CD4-positive, alpha-beta T cell (primary cell): ENCODE data around the gene NTRK1. TPM values are rescaled to one million over a fixed set of nuclear protein-coding genes. Genes with fewer than 3 reads are reported as not detected.

ENCODE experiments used
- ATAC-seq: fragments of 200-7000 bp; cut with Tn5 transposase; one replicate; pipeline ENCODE4 v1.10.0; 2022; ENCODE audit warnings: mild to moderate bottlenecking; ENCODE audit not compliant: poor library complexity
- CTCF ChIA-PET: fragments of 350-600 bp; sonication (Branson Sonifier 250); formaldehyde crosslinking; loops from one replicate; lab custom pipeline; 2021; ENCODE audit warnings: antibody characterized with exemption, inconsistent platforms; lab: Charles Lee
- POLR2A ChIA-PET: fragments of 350-600 bp; sonication (Branson Sonifier 250); formaldehyde crosslinking; loops from one replicate; lab custom pipeline; 2021; ENCODE audit warnings: antibody characterized with exemption, inconsistent platforms; lab: Charles Lee
- DNase-seq, 14 experiments: peaks; one replicate each; pipeline ENCODE4 v3.0.0-alpha.2; 2013 to 2020; ENCODE audit warnings: mixed read lengths in 2 of 14
- H3K27ac ChIP-seq, 2 donors: one replicate each; pipeline versions ENCODE4 v1.5.1 to v1.7.0; 2013; ENCODE audit warnings: low read length in 2 of 2, low read depth in 1 of 2, mild to moderate bottlenecking in 1 of 2
- H3K27me3 ChIP-seq, 2 experiments: 1 replicate in 1 of 2; 2 replicates in 1 of 2; pipeline versions ENCODE4 v1.6.1 to v1.7.0; 2013; ENCODE audit warnings: low read length in 2 of 2, control low read depth in 1 of 2, mild to moderate bottlenecking in 1 of 2, moderate library complexity in 1 of 2; ENCODE audit not compliant: insufficient read depth in 2 of 2, control insufficient read depth in 1 of 2
- H3K36me3 ChIP-seq: one replicate; pipeline ENCODE4 v1.6.1; 2013; ENCODE audit warnings: low read length, control low read depth; ENCODE audit not compliant: insufficient read depth
- H3K4me1 ChIP-seq: one replicate; pipeline ENCODE4 v1.6.1; 2013; ENCODE audit warnings: low read length, control low read depth; ENCODE audit not compliant: insufficient read depth
- H3K4me3 ChIP-seq: one replicate; pipeline ENCODE4 v1.5.1; 2013; ENCODE audit warnings: mild to moderate bottlenecking, low read length, moderate library complexity
- H3K9me3 ChIP-seq, 2 experiments: 1 replicate in 1 of 2; 2 replicates in 1 of 2; pipeline versions ENCODE4 v1.6.1 to v1.7.0; 2013; ENCODE audit warnings: low read length in 2 of 2, mild to moderate bottlenecking in 2 of 2, control low read depth in 1 of 2, moderate library complexity in 1 of 2; ENCODE audit not compliant: control insufficient read depth in 1 of 2, insufficient read depth in 1 of 2
- H3K27ac Mint-ChIP-seq: one replicate; pipeline ENCODE4 v1.8.0; 2020; ENCODE audit warnings: mixed read lengths
- H3K27me3 Mint-ChIP-seq: one replicate; pipeline ENCODE4 v1.8.0; 2021; ENCODE audit warnings: mixed read lengths
- H3K36me3 Mint-ChIP-seq: one replicate; pipeline ENCODE4 v1.8.0; 2021; ENCODE audit warnings: low read depth, mixed read lengths
- H3K4me1 Mint-ChIP-seq: one replicate; pipeline ENCODE4 v1.8.0; 2021; ENCODE audit warnings: low read depth, mixed read lengths
- H3K4me3 Mint-ChIP-seq: one replicate; pipeline ENCODE4 v1.8.0; 2020; ENCODE audit warnings: mild to moderate bottlenecking, mixed read lengths
- H3K9me3 Mint-ChIP-seq: one replicate; pipeline ENCODE4 v1.8.0; 2020; ENCODE audit warnings: mixed read lengths
- intact Hi-C, 2 experiments: fragments of 100-400 bp; cut with DNase I in 1 of 2; cut with micrococcal nuclease in 1 of 2; formaldehyde crosslinking; loops; one replicate each; pipeline versions ENCODE4 v1.15.1 to v1.9.0; 2023 to 2025; cut with DNase I, micrococcal nuclease
- total RNA-seq, 174 experiments: library from RNA in 2 of 174; stranded (reverse) in 2 of 174; gene quantifications; one replicate each; pipeline ENCODE4 v1.2.3 and lab custom pipeline; 2021 to 2026
- TF ChIP-seq, protein P1 (sequence below): fragments of 200-600 bp; IDR thresholded peaks from one replicate; pipeline ENCODE4 v1.8.0; 2022; ENCODE audit warnings: antibody characterized with exemption, mild to moderate bottlenecking

The NTRK1 gene
- total RNA-seq, 2 experiments from 2014 or later: 0.42 to 0.52 TPM

DNA sequence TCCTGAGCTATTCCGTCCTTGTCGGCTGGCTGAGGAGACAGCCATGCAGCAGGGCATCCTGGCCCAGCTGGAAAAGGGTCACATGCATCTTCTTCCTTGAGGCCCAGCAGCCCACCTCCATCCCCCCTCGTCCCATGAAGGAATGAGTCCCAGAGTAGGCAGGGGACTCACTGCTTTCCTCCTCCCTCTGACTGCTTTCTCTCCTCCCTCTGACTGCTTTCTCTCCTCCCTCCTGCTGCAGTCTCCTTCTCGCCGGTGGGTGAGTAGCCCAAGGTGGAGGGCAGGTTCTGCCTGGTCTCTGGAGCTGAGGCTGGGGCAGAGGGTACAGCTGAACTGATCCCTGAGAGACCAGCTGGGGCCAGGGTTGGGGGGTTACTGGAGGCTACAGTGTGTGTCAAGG, 13.5 kb downstream of the NTRK1 start:
- no peak overlapping the region for H3K4me3 Mint-ChIP-seq
- intact Hi-C loops: no loop called here
- Histone ChIP-seq H3K4me3 (no peak overlapping the region), H3K27me3 (peaks cover 4 to 8% of the 10 kb centered on the region in 2 experiments), H3K9me3 (no peaks in the 10 kb centered on the region), H3K27ac (no peak overlapping the region), H3K4me1 (no peaks in the 10 kb centered on the region), H3K36me3 (no peaks in the 10 kb centered on the region)
- ChIA-PET CTCF (no interaction called here), POLR2A (no interaction called here)
- no peaks in the 10 kb centered on the region for H3K4me1 Mint-ChIP-seq
- no peak for DNase-seq
- TF ChIP-seq, protein P1, sequence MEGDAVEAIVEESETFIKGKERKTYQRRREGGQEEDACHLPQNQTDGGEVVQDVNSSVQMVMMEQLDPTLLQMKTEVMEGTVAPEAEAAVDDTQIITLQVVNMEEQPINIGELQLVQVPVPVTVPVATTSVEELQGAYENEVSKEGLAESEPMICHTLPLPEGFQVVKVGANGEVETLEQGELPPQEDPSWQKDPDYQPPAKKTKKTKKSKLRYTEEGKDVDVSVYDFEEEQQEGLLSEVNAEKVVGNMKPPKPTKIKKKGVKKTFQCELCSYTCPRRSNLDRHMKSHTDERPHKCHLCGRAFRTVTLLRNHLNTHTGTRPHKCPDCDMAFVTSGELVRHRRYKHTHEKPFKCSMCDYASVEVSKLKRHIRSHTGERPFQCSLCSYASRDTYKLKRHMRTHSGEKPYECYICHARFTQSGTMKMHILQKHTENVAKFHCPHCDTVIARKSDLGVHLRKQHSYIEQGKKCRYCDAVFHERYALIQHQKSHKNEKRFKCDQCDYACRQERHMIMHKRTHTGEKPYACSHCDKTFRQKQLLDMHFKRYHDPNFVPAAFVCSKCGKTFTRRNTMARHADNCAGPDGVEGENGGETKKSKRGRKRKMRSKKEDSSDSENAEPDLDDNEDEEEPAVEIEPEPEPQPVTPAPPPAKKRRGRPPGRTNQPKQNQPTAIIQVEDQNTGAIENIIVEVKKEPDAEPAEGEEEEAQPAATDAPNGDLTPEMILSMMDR: no peak
- ATAC-seq: no peak
- no peaks in the 10 kb centered on the region for H3K36me3 Mint-ChIP-seq
- peaks cover 6% of the 10 kb centered on the region for H3K27me3 Mint-ChIP-seq
- H3K9me3 Mint-ChIP-seq: no peaks in the 10 kb centered on the region
- no peak overlapping the region for H3K27ac Mint-ChIP-seq

DNA sequence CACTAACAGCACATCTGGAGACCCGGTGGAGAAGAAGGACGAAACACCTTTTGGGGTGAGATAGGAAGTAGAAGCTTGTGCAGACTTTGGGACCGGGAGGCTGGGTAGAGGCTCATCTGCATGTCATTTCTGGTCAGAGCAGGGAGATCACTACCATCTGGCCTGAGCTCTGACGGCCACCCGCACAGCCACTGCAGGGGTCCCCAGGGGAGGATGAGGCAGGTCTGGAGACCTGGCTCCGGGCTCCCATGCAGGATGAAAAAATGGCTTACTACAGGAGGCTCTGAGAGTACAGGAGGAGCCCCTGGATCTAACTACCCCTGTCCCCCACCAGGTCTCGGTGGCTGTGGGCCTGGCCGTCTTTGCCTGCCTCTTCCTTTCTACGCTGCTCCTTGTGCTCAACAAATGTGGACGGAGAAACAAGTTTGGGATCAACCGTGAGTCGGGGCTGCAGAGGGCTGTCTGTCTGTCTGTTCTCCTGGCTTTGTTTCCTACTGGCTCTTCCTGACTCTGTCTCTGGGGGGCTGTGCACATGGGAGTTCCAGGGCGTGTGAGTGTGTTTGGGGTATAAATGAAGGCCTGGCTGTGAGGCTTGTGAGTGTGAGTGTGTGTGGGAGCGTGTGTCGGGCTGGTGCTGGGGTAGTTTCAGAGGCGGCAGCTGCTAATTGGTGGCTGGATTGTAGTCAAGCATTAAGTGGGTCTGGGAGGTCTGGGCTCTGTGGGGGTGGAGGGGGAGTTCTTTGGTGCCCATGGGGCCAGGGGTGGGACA, 14.1 kb downstream of the NTRK1 start:
- ATAC-seq: no peak
- intact Hi-C loops: no loop called here
- no peak overlapping the region for H3K4me3 ChIP-seq
- H3K9me3 Mint-ChIP-seq: no peaks in the 10 kb centered on the region
- no peak overlapping the region for H3K27ac Mint-ChIP-seq
- H3K27me3 Mint-ChIP-seq: peaks cover 6% of the 10 kb centered on the region
- H3K4me1 ChIP-seq: no peaks in the 10 kb centered on the region
- no peaks in the 10 kb centered on the region for H3K36me3 Mint-ChIP-seq
- no peak overlapping the region for H3K27ac ChIP-seq
- ChIA-PET POLR2A (no interaction called here), CTCF (no interaction called here)
- TF ChIP-seq, protein P1: no peak
- no peak overlapping the region for H3K4me3 Mint-ChIP-seq
- DNase-seq: no peak
- H3K27me3 ChIP-seq: peaks cover 4 to 8% of the 10 kb centered on the region in 2 experiments
- H3K4me1 Mint-ChIP-seq: no peaks in the 10 kb centered on the region
- no peaks in the 10 kb centered on the region for H3K9me3 ChIP-seq
- no peaks in the 10 kb centered on the region for H3K36me3 ChIP-seq

DNA sequence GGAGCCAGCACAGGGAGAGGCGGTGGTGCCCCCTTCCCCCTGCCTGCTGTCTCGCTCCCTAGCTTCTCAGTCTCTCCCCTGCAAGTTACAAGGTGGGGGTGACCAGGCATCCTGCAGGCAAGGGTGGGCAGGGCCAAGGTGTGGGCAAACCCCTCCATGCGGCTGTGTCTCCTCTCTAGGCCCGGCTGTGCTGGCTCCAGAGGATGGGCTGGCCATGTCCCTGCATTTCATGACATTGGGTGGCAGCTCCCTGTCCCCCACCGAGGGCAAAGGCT, 14.6 kb downstream of the NTRK1 start:
- no peak overlapping the region for H3K27ac Mint-ChIP-seq
- ChIA-PET CTCF (no interaction called here), POLR2A (no interaction called here)
- peaks cover 4 to 8% of the 10 kb centered on the region in 2 experiments for H3K27me3 ChIP-seq
- no peaks in the 10 kb centered on the region for H3K4me1 ChIP-seq
- H3K36me3 ChIP-seq: no peaks in the 10 kb centered on the region
- H3K4me3 Mint-ChIP-seq: no peak overlapping the region
- no peak overlapping the region for H3K27ac ChIP-seq
- no peaks in the 10 kb centered on the region for H3K4me1 Mint-ChIP-seq
- no peaks in the 10 kb centered on the region for H3K9me3 Mint-ChIP-seq
- no peaks in the 10 kb centered on the region for H3K36me3 Mint-ChIP-seq
- H3K9me3 ChIP-seq: no peaks in the 10 kb centered on the region
- DNase-seq (no peak), ATAC-seq (no peak)
- peaks cover 6% of the 10 kb centered on the region for H3K27me3 Mint-ChIP-seq
- intact Hi-C loops: no loop called here
- no peak overlapping the region for H3K4me3 ChIP-seq
- TF ChIP-seq, protein P1: no peak
